Stimulated activated CD4-positive, alpha-beta T cell treated with anti-CD3 and anti-CD28 coated beads, Interleukin-4, amount 100 ng/mL, for 24 hours (primary cell): ENCODE data around the gene NOS3.

Experiments used
- DNase-seq: peaks from one replicate; pipeline ENCODE4 v3.0.0-alpha.2; 2020

Gene NOS3

GRCh38 chr7:150981644-150982043 lies 9.2 kb upstream of the NOS3 start:
- DNase-seq = no peak

- no peak for DNase-seq
These were observed 8.5 kb upstream of the NOS3 start for GRCh38 chr7:150982351-150982750.

- peak; percentile 47 for DNase-seq
These were observed 6.9 kb upstream of the NOS3 start for GRCh38 chr7:150983893-150984368.

GRCh38 chr7:150986099-150986512 lies 4.7 kb upstream of the NOS3 start:
- peak; percentile 66 for DNase-seq

GRCh38 chr7:150986556-150986955 lies 4.3 kb upstream of the NOS3 start:
- no peak for DNase-seq

- DNase-seq = peak; percentile 74
These were observed 2.3 kb upstream of the NOS3 start for GRCh38 chr7:150988230-150989226.

GRCh38 chr7:150989456-150989855 lies 1.4 kb upstream of the NOS3 start:
- DNase-seq = no peak

GRCh38 chr7:150992051-150992640 lies 1.3 kb downstream of the NOS3 start:
- DNase-seq = no peak

- DNase-seq = no peak
These were observed 2.1 kb downstream of the NOS3 start for GRCh38 chr7:150992833-150993302.

GRCh38 chr7:150993511-150993910 lies 2.7 kb downstream of the NOS3 start:
- no peak for DNase-seq

- DNase-seq = no peak
These were observed 3.5 kb downstream of the NOS3 start for GRCh38 chr7:150994141-150994837.

GRCh38 chr7:150994838-150995510 lies 4.2 kb downstream of the NOS3 start:
- no peak for DNase-seq

- no peak for DNase-seq
These were observed 5.7 kb downstream of the NOS3 start for GRCh38 chr7:150996376-150997074.

GRCh38 chr7:150997075-150997511 lies 6.3 kb downstream of the NOS3 start:
- no peak for DNase-seq

GRCh38 chr7:150997817-150998216 lies 7.0 kb downstream of the NOS3 start:
- DNase-seq = no peak

GRCh38 chr7:150998341-150998740 lies 7.5 kb downstream of the NOS3 start:
- no peak for DNase-seq

- no peak for DNase-seq
These were observed 8.2 kb downstream of the NOS3 start for GRCh38 chr7:150999001-150999400.

GRCh38 chr7:150999497-151000230 lies 8.8 kb downstream of the NOS3 start:
- no peak for DNase-seq

GRCh38 chr7:151000897-151001495 lies 10.2 kb downstream of the NOS3 start:
- DNase-seq = no peak

- DNase-seq = no peak
These were observed 10.7 kb downstream of the NOS3 start for GRCh38 chr7:151001546-151001945.

- DNase-seq = no peak
These were observed 12.8 kb downstream of the NOS3 start for GRCh38 chr7:151003572-151003971.
